Transverse colon (tissue), 4 donors: ENCODE measurements around the gene IST1. TPM values are rescaled to one million over a fixed set of nuclear protein-coding genes. Genes with fewer than 3 reads are reported as not detected.
"Not testable (repeated sequence)": the region's sequence is repeated elsewhere in the genome, so short reads cannot be mapped to it uniquely, and the experiment has no call there.

Experiments used
- DNase-seq: peaks from one replicate; pipeline ENCODE4 v3.0.0-alpha.2; 2019
- H3K27ac ChIP-seq, 4 donors: fragments of 200-600 bp; sonication (generic); 2 replicates each; pipeline ENCODE4 v1.5.1; 2016 to 2018; ENCODE audit warnings: inconsistent platforms in 4 of 4
- H3K27me3 ChIP-seq: fragments of 200-600 bp; sonication (generic); 2 replicates; pipeline ENCODE4 v1.5.1; 2017; ENCODE audit warnings: inconsistent platforms
- H3K36me3 ChIP-seq, 4 donors: fragments of 200-600 bp; sonication (generic); 2 replicates each; pipeline ENCODE4 v1.5.1; 2017 to 2019; ENCODE audit warnings: inconsistent platforms in 4 of 4
- H3K4me1 ChIP-seq, 4 donors: fragments of 200-600 bp; sonication (generic); 2 replicates each; pipeline ENCODE4 v1.5.1; 2017 to 2020; ENCODE audit warnings: inconsistent platforms in 4 of 4
- H3K4me3 ChIP-seq, 4 donors: fragments of 200-600 bp; sonication (generic); 1 replicate in 1 of 4; 2 replicates in 3 of 4; pipeline versions ENCODE4 v1.5.1 to v1.6.1; 2017 to 2019; ENCODE audit warnings: inconsistent platforms in 4 of 4
- H3K9me3 ChIP-seq, 2 donors: fragments of 200-600 bp; sonication (generic); 2 replicates each; pipeline ENCODE4 v1.5.1; 2017 to 2019; ENCODE audit warnings: inconsistent platforms in 2 of 2
- EP300 ChIP-seq: sonication (generic); formaldehyde crosslinking; IDR thresholded peaks from one replicate; pipeline ENCODE4 v1.6.1; 2017; ENCODE audit warnings: antibody characterized with exemption, low read depth
- POLR2A ChIP-seq: fragments of 450-650 bp; IDR thresholded peaks from one replicate; pipeline ENCODE4 v1.6.1; 2016; ENCODE audit warnings: antibody characterized with exemption, mild to moderate bottlenecking, moderate library complexity
- POLR2AphosphoS5 ChIP-seq, 3 donors: sonication (generic); formaldehyde crosslinking; IDR thresholded peaks; one replicate each; pipeline ENCODE4 v1.6.1; 2016; ENCODE audit warnings: antibody characterized with exemption in 3 of 3
- WGBS, 2 donors: methylation state at CpG; one replicate each; pipeline ENCODE4 v1.1.5; 2018; ENCODE audit warnings: low coverage in 1 of 2; 5-methylcytosine and 5-hydroxymethylcytosine counted together
- in situ Hi-C, 4 donors: fragments of 200-750 bp; cut with MboI; loops; one replicate each; pipeline versions ENCODE4 v1.15.0 to v1.15.1; 2017; ENCODE audit warnings: low sequenced_read_pairs in 3 of 4, low pct_ligation_motif_present in 1 of 4, low pct_unique_long_range_greater_than_20kb in 1 of 4
- intact Hi-C: fragments of 100-400 bp; cut with DNase I; formaldehyde crosslinking; loops from one replicate; pipeline ENCODE4 v1.15.1; 2023; ENCODE audit warnings: low total_unique reads
- total RNA-seq, 4 donors: library from RNA; depleted of rRNA; stranded (reverse); fragments of >200 nt; gene quantifications; one replicate each; pipeline ENCODE4 v1.1.0, GENCODE V29; 2016
- TF ChIP-seq, protein P1 (sequence below), 5 experiments: fragments of 200-600 bp in 3 of 5; fragments of 450-650 bp in 2 of 5; sonication (generic) in 3 of 5; IDR thresholded peaks; 1 replicate in 2 of 5; 2 replicates in 3 of 5; pipeline ENCODE4 v1.5.1; 2016 to 2017; ENCODE audit warnings: antibody characterized with exemption in 5 of 5, inconsistent platforms in 3 of 5, mild to moderate bottlenecking in 2 of 5, moderate library complexity in 1 of 5

Gene IST1
- total RNA-seq, 4 donors from 2014 or later: 200 to 303 (median 257) TPM

- Histone ChIP-seq H3K4me3 (no peak overlapping the region), H3K27me3 (no peaks in the 10 kb centered on the region), H3K9me3 (no peaks in the 10 kb centered on the region), H3K4me1 (peaks cover 0 to under 1% (median 0%) of the 10 kb centered on the region in 4 donors), H3K27ac (no peak overlapping the region), H3K36me3 (peaks cover 0 to 15% (median 5%) of the 10 kb centered on the region in 4 donors)
- intact Hi-C loops (no loop called here), in situ Hi-C loops (no loop called here)
- TF ChIP-seq, protein P1, sequence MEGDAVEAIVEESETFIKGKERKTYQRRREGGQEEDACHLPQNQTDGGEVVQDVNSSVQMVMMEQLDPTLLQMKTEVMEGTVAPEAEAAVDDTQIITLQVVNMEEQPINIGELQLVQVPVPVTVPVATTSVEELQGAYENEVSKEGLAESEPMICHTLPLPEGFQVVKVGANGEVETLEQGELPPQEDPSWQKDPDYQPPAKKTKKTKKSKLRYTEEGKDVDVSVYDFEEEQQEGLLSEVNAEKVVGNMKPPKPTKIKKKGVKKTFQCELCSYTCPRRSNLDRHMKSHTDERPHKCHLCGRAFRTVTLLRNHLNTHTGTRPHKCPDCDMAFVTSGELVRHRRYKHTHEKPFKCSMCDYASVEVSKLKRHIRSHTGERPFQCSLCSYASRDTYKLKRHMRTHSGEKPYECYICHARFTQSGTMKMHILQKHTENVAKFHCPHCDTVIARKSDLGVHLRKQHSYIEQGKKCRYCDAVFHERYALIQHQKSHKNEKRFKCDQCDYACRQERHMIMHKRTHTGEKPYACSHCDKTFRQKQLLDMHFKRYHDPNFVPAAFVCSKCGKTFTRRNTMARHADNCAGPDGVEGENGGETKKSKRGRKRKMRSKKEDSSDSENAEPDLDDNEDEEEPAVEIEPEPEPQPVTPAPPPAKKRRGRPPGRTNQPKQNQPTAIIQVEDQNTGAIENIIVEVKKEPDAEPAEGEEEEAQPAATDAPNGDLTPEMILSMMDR (IDR thresholded peaks at IDR 0.05): no peak
- TF ChIP-seq EP300 (no peak), POLR2AphosphoS5 (IDR thresholded peaks at IDR 0.05) (no peak), POLR2A (no peak)
- DNase-seq: no peak
- WGBS, 2 donors: 92 to 100% methylated on average over 2 to 5 of the region's 5 CpGs
Observed at GRCh38 chr16:71863995-71864394, 31.3 kb upstream of the IST1 start.

DNA sequence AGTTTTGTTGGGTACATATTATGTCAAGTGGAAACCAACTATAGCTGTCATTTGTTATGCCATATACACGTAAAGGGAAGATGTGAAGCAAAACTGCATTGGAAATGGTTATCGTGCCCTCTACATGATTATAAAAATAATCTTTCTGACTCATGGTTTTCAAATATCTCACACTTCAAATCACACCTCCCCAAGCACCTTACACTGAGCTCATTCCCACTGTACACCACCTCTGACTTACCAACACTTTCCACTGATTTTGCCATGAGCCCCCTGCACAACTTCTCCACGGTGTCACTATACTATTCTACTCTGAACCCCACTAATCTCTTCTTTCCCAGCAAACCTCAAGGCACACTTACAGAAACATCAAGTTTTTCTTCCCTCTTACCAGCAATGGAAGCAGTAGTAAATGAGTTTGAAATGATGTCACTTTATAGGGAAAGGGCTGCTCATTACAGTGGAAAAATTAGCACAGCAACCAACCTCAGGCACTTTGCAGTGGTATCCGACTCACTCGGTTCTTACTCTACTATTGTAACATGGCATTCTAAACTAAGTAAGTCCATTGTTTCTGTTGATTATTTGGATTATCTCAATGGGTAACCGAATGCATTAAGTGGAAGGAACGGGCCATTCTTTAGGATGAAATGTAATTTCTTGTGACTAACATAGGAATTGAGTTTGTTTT, 30.0 kb upstream of the IST1 start:
- H3K9me3 ChIP-seq: no peaks in the 10 kb centered on the region
- H3K36me3 ChIP-seq: peaks cover 0 to 15% (median 3%) of the 10 kb centered on the region in 4 donors
- intact Hi-C loops (no loop called here), in situ Hi-C loops (no loop called here)
- H3K27me3 ChIP-seq: no peaks in the 10 kb centered on the region
- TF ChIP-seq POLR2A (no peak), EP300 (no peak), POLR2AphosphoS5 (IDR thresholded peaks at IDR 0.05) (no peak)
- TF ChIP-seq, protein P1 (IDR thresholded peaks at IDR 0.05): no peak
- 90 to 91% methylated on average over 7 of the region's 7 CpGs for WGBS, 2 donors
- no peak for DNase-seq
- H3K4me3 ChIP-seq: no peak overlapping the region
- H3K4me1 ChIP-seq: no peaks in the 10 kb centered on the region
- no peak overlapping the region for H3K27ac ChIP-seq

DNA sequence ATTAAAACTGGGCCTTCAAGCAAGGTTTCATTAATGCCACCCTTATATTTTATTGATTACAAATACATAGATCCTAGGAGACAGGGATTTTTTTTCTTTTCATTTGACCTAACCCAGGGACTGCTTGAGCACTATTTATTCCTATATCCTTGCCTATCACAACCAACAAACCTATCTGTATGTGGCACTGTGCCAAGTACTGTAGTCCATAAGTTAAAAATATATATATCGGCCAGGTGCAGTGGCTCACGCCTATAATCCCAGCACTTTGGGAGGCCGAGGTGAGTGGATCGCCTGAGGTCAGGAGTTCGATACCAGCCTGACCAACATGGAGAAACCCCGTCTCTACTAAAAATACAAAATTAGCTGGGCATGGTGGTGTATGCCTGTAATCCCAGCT, 28.2 kb upstream of the IST1 start:
- in situ Hi-C loops: not testable (repeated sequence)

GRCh38 chr16:71867939-71868338, 27.4 kb upstream of the IST1 start:
- H3K9me3 ChIP-seq: no peaks in the 10 kb centered on the region
- no peak for DNase-seq
- WGBS, 2 donors: 98 to 100% methylated on average over 3 of the region's 3 CpGs
- peaks cover 0 to 15% (median 3%) of the 10 kb centered on the region in 4 donors for H3K36me3 ChIP-seq
- no peak overlapping the region for H3K4me3 ChIP-seq
- TF ChIP-seq EP300 (no peak), POLR2A (no peak), POLR2AphosphoS5 (IDR thresholded peaks at IDR 0.05) (no peak)
- TF ChIP-seq, protein P1 (IDR thresholded peaks at IDR 0.05): no peak
- intact Hi-C loops (no loop called here), in situ Hi-C loops (no loop called here)
- H3K27ac ChIP-seq: no peak overlapping the region
- H3K4me1 ChIP-seq: no peaks in the 10 kb centered on the region
- H3K27me3 ChIP-seq: no peaks in the 10 kb centered on the region

More for the DNA sequence above, 28.2 kb upstream of the IST1 start:
- 95% methylated on average over 6 of the region's 6 CpGs; no CpG with 5 or more reads in 1 of the 2 donors for WGBS, 2 donors
- H3K4me3 ChIP-seq, H3K27ac ChIP-seq, intact Hi-C loops, H3K4me1 ChIP-seq, H3K9me3 ChIP-seq, H3K27me3 ChIP-seq, DNase-seq: not testable (repeated sequence)
- H3K36me3 ChIP-seq: peaks cover 0 to 15% (median 3%) of the 10 kb centered on the region in 4 donors
